ENCODE data around the gene TNRC6C.

GRCh38 chr17:78120971-78121800 is 162.7 kb downstream of the TNRC6C start:
- TF ChIP-seq EZH2 (IDR thresholded peaks at IDR 0.05; ENCODE audit: low read depth, unreplicated experiment) (no peak), REST (IDR thresholded peaks at IDR 0.05; ENCODE audit: unreplicated experiment) (no peak), CTCF (conservative IDR thresholded peaks at IDR 0.05; ENCODE audit: low read depth in 2 of 2) (no peak), NANOG (IDR thresholded peaks at IDR 0.05; ENCODE audit: borderline replicate concordance) (no peak), POLR2AphosphoS5 (IDR thresholded peaks at IDR 0.05; ENCODE audit: low read depth) (no peak), CREB1 (CRISPR knock-in tag; IDR thresholded peaks at IDR 0.05; ENCODE audit: low read depth) (no peak), EZH2phosphoT487 (IDR thresholded peaks at IDR 0.05; ENCODE audit: unreplicated experiment) (no peak), ETS1 (IDR thresholded peaks at IDR 0.05) (no peak)

Data from GM23338 (cell line).